HepG2 (cell line): ENCODE results near the gene NOTCH3.

Source experiments
- ATAD3A ChIP-seq: sonication (generic); formaldehyde crosslinking; IDR thresholded peaks from 2 replicates; pipeline ENCODE4 v1.4.0; 2020; ENCODE audit warnings: missing genetic modification reagents
- BRCA1 ChIP-seq: sonication (generic); formaldehyde crosslinking; IDR thresholded peaks from 2 replicates; pipeline ENCODE4 v1.4.0; 2020; ENCODE audit warnings: missing genetic modification reagents
- CTCF ChIP-seq: sonication (generic); formaldehyde crosslinking; IDR thresholded peaks from 2 replicates; pipeline ENCODE4 v1.5.0; 2020; ENCODE audit warnings: mild to moderate bottlenecking, missing genetic modification reagents, moderate library complexity
- DRAP1 ChIP-seq: IDR thresholded peaks from 2 replicates; pipeline ENCODE4 v1.6.1; 2016; ENCODE audit warnings: missing genetic modification reagents, missing compliant biosample characterization
- ETS1 ChIP-seq: sonication (generic); formaldehyde crosslinking; IDR thresholded peaks from 2 replicates; pipeline ENCODE4 v1.4.0; 2020; ENCODE audit warnings: missing genetic modification reagents
- MXD1 ChIP-seq: sonication (generic); formaldehyde crosslinking; IDR thresholded peaks from 2 replicates; pipeline ENCODE4 v1.4.0; 2020; ENCODE audit warnings: mild to moderate bottlenecking, missing genetic modification reagents
- MXI1 ChIP-seq: IDR thresholded peaks from 3 replicates; pipeline ENCODE4 v1.6.1; 2012; ENCODE audit warnings: low read depth, low read length, inconsistent platforms, borderline replicate concordance
- NR2C2 ChIP-seq: sonication (generic); formaldehyde crosslinking; IDR thresholded peaks from 2 replicates; pipeline ENCODE4 v1.4.0; 2020; ENCODE audit warnings: missing genetic modification reagents, mild to moderate bottlenecking, moderate library complexity, borderline replicate concordance
- PBX2 ChIP-seq: IDR thresholded peaks from 2 replicates; pipeline ENCODE4 v1.6.1; 2016; ENCODE audit warnings: control low read depth
- REST ChIP-seq, 2 experiments: IDR thresholded peaks; 2 replicates each; pipeline ENCODE4 v1.6.1; 2011 to 2012; ENCODE audit warnings: low read length in 2 of 2, borderline replicate concordance in 1 of 2, low read depth in 1 of 2, mild to moderate bottlenecking in 1 of 2, moderate library complexity in 1 of 2
- SMC3 ChIP-seq: IDR thresholded peaks from 2 replicates; pipeline ENCODE4 v1.6.1; 2011; ENCODE audit warnings: low read length, improper control_type of control experiment
- ZNF446 ChIP-seq: sonication (generic); formaldehyde crosslinking; IDR thresholded peaks from 2 replicates; pipeline ENCODE4 v1.5.0; 2020; ENCODE audit warnings: mild to moderate bottlenecking, missing genetic modification reagents
- ZSCAN29 ChIP-seq: sonication (generic); formaldehyde crosslinking; conservative IDR thresholded peaks from 2 replicates; pipeline ENCODE4 v1.4.0; 2020; ENCODE audit warnings: mild to moderate bottlenecking, missing genetic modification reagents

- TF ChIP-seq PBX2 (CRISPR knock-in tag), result no peak
- 0 out of 3 replicates have a peak, but pooled peaks have one; percentile 47 for TF ChIP-seq MXI1
- no peak for TF ChIP-seq ZNF446 (CRISPR knock-in tag)
- no peak for TF ChIP-seq BRCA1
- TF ChIP-seq SMC3, result peak; percentile 47; the same call in 1 of the 2 replicates
- no peak for TF ChIP-seq MXD1
- no peak for TF ChIP-seq ZSCAN29 (CRISPR knock-in tag)
- TF ChIP-seq ATAD3A, result no peak
- peak; percentile 94 for TF ChIP-seq CTCF (CRISPR knock-in tag)
- no peak for TF ChIP-seq DRAP1 (CRISPR knock-in tag)
- no peak for TF ChIP-seq NR2C2 (CRISPR knock-in tag)
- TF ChIP-seq ETS1 (CRISPR knock-in tag), result no peak
- TF ChIP-seq REST (IDR thresholded peaks at IDR 0.05; ENCODE audit: borderline replicate concordance in 1 of 2, low read depth in 1 of 2, low read length in 2 of 2), result no peak
Observed at GRCh38 chr19:15177269-15178116, 23.3 kb downstream of the NOTCH3 start.
